ENCODE data around the gene MYPN.

MYPN gene

GRCh38 chr10:68108051-68108450 is 1.2 kb upstream of the MYPN start:
- H4K20me1 ChIP-seq (ENCODE audit: insufficient read depth, low read length) = no peaks in the 10 kb centered on the region
- no peak overlapping the region for H2AFZ ChIP-seq (ENCODE audit: low read length)
- H3K4me1 ChIP-seq (ENCODE audit: insufficient read depth, low read length, severe bottlenecking) = no peaks in the 10 kb centered on the region
- H3K9ac ChIP-seq (ENCODE audit: low read length) = no peak overlapping the region
- no peaks in the 10 kb centered on the region for H3K9me3 ChIP-seq (ENCODE audit: low read length)
- H3K79me2 ChIP-seq (ENCODE audit: insufficient read depth, low read length) = no peaks in the 10 kb centered on the region
- H3K9me2 ChIP-seq (ENCODE audit: low read depth, low read length) = no peaks in the 10 kb centered on the region
- no peak overlapping the region for H3K4me3 ChIP-seq (ENCODE audit: low read depth, low read length, poor library complexity, severe bottlenecking)
- H3K27ac ChIP-seq (ENCODE audit: low read depth, low read length, poor library complexity, severe bottlenecking) = no peak overlapping the region
- no peaks in the 10 kb centered on the region for H3K27me3 ChIP-seq (ENCODE audit: insufficient read depth, low read length)
- no peaks in the 10 kb centered on the region for H3F3A ChIP-seq (ENCODE audit: insufficient read depth, low read length)
- no peak for TF ChIP-seq EZH2 (IDR thresholded peaks at IDR 0.05; ENCODE audit: borderline replicate concordance, low read length)
- TF ChIP-seq CTCF (IDR thresholded peaks at IDR 0.05; ENCODE audit: low read length) = no peak
- H3K36me3 ChIP-seq (ENCODE audit: insufficient read depth, low read length) = no peaks in the 10 kb centered on the region
- H3K4me2 ChIP-seq (ENCODE audit: low read length) = no peak overlapping the region

GRCh38 chr10:68108653-68109052 is 635 bp upstream of the MYPN start:
- H3K27ac ChIP-seq (ENCODE audit: low read depth, low read length, poor library complexity, severe bottlenecking) = no peak overlapping the region
- H2AFZ ChIP-seq (ENCODE audit: low read length) = no peak overlapping the region
- TF ChIP-seq CTCF (IDR thresholded peaks at IDR 0.05; ENCODE audit: low read length) (no peak), EZH2 (IDR thresholded peaks at IDR 0.05; ENCODE audit: borderline replicate concordance, low read length) (no peak)
- no peaks in the 10 kb centered on the region for H4K20me1 ChIP-seq (ENCODE audit: insufficient read depth, low read length)
- H3K4me1 ChIP-seq (ENCODE audit: insufficient read depth, low read length, severe bottlenecking) = no peaks in the 10 kb centered on the region
- no peak overlapping the region for H3K4me2 ChIP-seq (ENCODE audit: low read length)
- no peak overlapping the region for H3K9ac ChIP-seq (ENCODE audit: low read length)
- no peaks in the 10 kb centered on the region for H3K9me3 ChIP-seq (ENCODE audit: low read length)
- no peaks in the 10 kb centered on the region for H3F3A ChIP-seq (ENCODE audit: insufficient read depth, low read length)
- no peaks in the 10 kb centered on the region for H3K79me2 ChIP-seq (ENCODE audit: insufficient read depth, low read length)
- no peak overlapping the region for H3K4me3 ChIP-seq (ENCODE audit: low read depth, low read length, poor library complexity, severe bottlenecking)
- H3K9me2 ChIP-seq (ENCODE audit: low read depth, low read length) = no peaks in the 10 kb centered on the region
- H3K27me3 ChIP-seq (ENCODE audit: insufficient read depth, low read length) = no peaks in the 10 kb centered on the region
- no peaks in the 10 kb centered on the region for H3K36me3 ChIP-seq (ENCODE audit: insufficient read depth, low read length)

- no peak overlapping the region for H3K4me2 ChIP-seq (ENCODE audit: low read length)
- H3K27me3 ChIP-seq (ENCODE audit: insufficient read depth, low read length) = no peaks in the 10 kb centered on the region
- no peaks in the 10 kb centered on the region for H3F3A ChIP-seq (ENCODE audit: insufficient read depth, low read length)
- no peaks in the 10 kb centered on the region for H3K9me2 ChIP-seq (ENCODE audit: low read depth, low read length)
- H3K9ac ChIP-seq (ENCODE audit: low read length) = no peak overlapping the region
- H3K79me2 ChIP-seq (ENCODE audit: insufficient read depth, low read length) = no peaks in the 10 kb centered on the region
- no peak overlapping the region; the same call in 1 of the 2 replicates for H2AFZ ChIP-seq (ENCODE audit: low read length)
- no peaks in the 10 kb centered on the region for H3K9me3 ChIP-seq (ENCODE audit: low read length)
- no peaks in the 10 kb centered on the region for H3K4me1 ChIP-seq (ENCODE audit: insufficient read depth, low read length, severe bottlenecking)
- H3K4me3 ChIP-seq (ENCODE audit: low read depth, low read length, poor library complexity, severe bottlenecking) = no peak overlapping the region
- no peak for TF ChIP-seq EZH2 (IDR thresholded peaks at IDR 0.05; ENCODE audit: borderline replicate concordance, low read length)
- TF ChIP-seq CTCF (IDR thresholded peaks at IDR 0.05; ENCODE audit: low read length) = no peak
- no peak overlapping the region for H3K27ac ChIP-seq (ENCODE audit: low read depth, low read length, poor library complexity, severe bottlenecking)
- H3K36me3 ChIP-seq (ENCODE audit: insufficient read depth, low read length) = no peaks in the 10 kb centered on the region
- H4K20me1 ChIP-seq (ENCODE audit: insufficient read depth, low read length) = no peaks in the 10 kb centered on the region
Observed at GRCh38 chr10:68110027-68110426, 739 bp downstream of the MYPN start.

Data from OCI-LY1 (cell line).